ENCODE measurements around the gene SLC10A7.

SLC10A7 gene

GRCh38 chr4:146407257-146407656 lies 114.5 kb downstream of the SLC10A7 start:
- no peak for DNase-seq (ENCODE audit: low read depth)

GRCh38 chr4:146401274-146401673 lies 120.5 kb downstream of the SLC10A7 start:
- DNase-seq (ENCODE audit: low read depth): peak; percentile 74
- no peak overlapping the region for H3K4me3 ChIP-seq (ENCODE audit: low read depth, low read length)
- TF ChIP-seq MAX (IDR thresholded peaks at IDR 0.05; ENCODE audit: low read depth, low read length) (no peak), MYC (IDR thresholded peaks at IDR 0.05; ENCODE audit: low read depth, low read length) (no peak), POLR2A (IDR thresholded peaks at IDR 0.05; ENCODE audit: extremely low read depth, insufficient read length) (no peak), CTCF (IDR thresholded peaks at IDR 0.05; ENCODE audit: low read depth, low read length) (no peak)

More at GRCh38 chr4:146407257-146407656, 114.5 kb downstream of the SLC10A7 start:
- no peak overlapping the region for H3K4me3 ChIP-seq (ENCODE audit: low read depth, low read length)
- TF ChIP-seq MYC (IDR thresholded peaks at IDR 0.05; ENCODE audit: low read depth, low read length): no peak
- no peak for TF ChIP-seq POLR2A (IDR thresholded peaks at IDR 0.05; ENCODE audit: extremely low read depth, insufficient read length)
- no peak for TF ChIP-seq CTCF (IDR thresholded peaks at IDR 0.05; ENCODE audit: low read depth, low read length)
- TF ChIP-seq MAX (IDR thresholded peaks at IDR 0.05; ENCODE audit: low read depth, low read length): no peak

DNA sequence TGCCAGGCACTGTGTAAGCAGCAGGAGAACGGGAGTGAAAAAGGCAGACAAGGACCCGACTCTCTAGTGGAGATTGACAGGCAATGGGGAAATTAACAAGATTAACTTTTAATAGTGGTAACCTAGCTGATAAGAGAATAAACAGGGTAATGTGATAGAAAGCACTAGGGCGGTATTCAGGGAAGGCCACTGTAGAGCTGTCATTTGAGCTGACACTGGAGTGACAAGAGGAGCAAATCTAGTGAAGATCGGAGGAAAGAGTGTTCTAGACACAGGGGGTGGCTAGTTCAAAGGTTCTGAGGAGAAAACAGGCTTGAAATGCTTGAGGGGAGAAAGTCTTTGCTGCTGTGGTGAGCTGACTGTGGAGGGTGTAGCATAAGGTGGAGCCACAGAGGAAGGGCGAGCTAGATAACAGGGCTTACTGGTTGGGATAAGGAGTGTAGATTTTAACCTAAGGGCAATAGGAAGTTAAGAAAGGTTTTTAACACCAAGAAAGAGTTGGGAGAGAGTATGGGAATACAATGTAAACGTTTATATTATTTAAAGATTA lies 122.8 kb downstream of the SLC10A7 start:
- no peak for DNase-seq (ENCODE audit: low read depth)
- H3K4me3 ChIP-seq (ENCODE audit: low read depth, low read length): no peak overlapping the region
- TF ChIP-seq POLR2A (IDR thresholded peaks at IDR 0.05; ENCODE audit: extremely low read depth, insufficient read length) (no peak), MAX (IDR thresholded peaks at IDR 0.05; ENCODE audit: low read depth, low read length) (no peak), CTCF (IDR thresholded peaks at IDR 0.05; ENCODE audit: low read depth, low read length) (no peak), MYC (IDR thresholded peaks at IDR 0.05; ENCODE audit: low read depth, low read length) (no peak)

- no peak for TF ChIP-seq CTCF (IDR thresholded peaks at IDR 0.05; ENCODE audit: low read depth, low read length)
- no peak for TF ChIP-seq MAX (IDR thresholded peaks at IDR 0.05; ENCODE audit: low read depth, low read length)
- TF ChIP-seq MYC (IDR thresholded peaks at IDR 0.05; ENCODE audit: low read depth, low read length): no peak
- TF ChIP-seq POLR2A (IDR thresholded peaks at IDR 0.05; ENCODE audit: extremely low read depth, insufficient read length): no peak
- no peak overlapping the region for H3K4me3 ChIP-seq (ENCODE audit: low read depth, low read length)
- DNase-seq (ENCODE audit: low read depth): no peak
These were observed 123.3 kb downstream of the SLC10A7 start for GRCh38 chr4:146398404-146398803.

- TF ChIP-seq MYC (IDR thresholded peaks at IDR 0.05; ENCODE audit: low read depth, low read length): no peak
- TF ChIP-seq CTCF (IDR thresholded peaks at IDR 0.05; ENCODE audit: low read depth, low read length): no peak
- TF ChIP-seq MAX (IDR thresholded peaks at IDR 0.05; ENCODE audit: low read depth, low read length): no peak
- no peak for DNase-seq (ENCODE audit: low read depth)
- no peak overlapping the region for H3K4me3 ChIP-seq (ENCODE audit: low read depth, low read length)
These were observed 132.2 kb downstream of the SLC10A7 start for GRCh38 chr4:146389561-146389960.
